Breast epithelium (tissue), 3 donors: ENCODE measurements around the gene LDB1.

Experiments
- CTCF ChIP-seq, 3 donors: fragments of 450-650 bp; IDR thresholded peaks; one replicate each; pipeline ENCODE4 v1.5.1; 2016 to 2017; ENCODE audit warnings: antibody characterized with exemption in 3 of 3, mild to moderate bottlenecking in 3 of 3, moderate library complexity in 3 of 3
- POLR2A ChIP-seq: fragments of 450-650 bp; IDR thresholded peaks from one replicate; pipeline ENCODE4 v1.6.1; 2016; ENCODE audit warnings: antibody characterized with exemption, mild to moderate bottlenecking, moderate library complexity
- POLR2AphosphoS5 ChIP-seq, 3 donors: sonication (generic); formaldehyde crosslinking; IDR thresholded peaks; one replicate each; pipeline ENCODE4 v1.6.1; 2017; ENCODE audit warnings: antibody characterized with exemption in 3 of 3

DNA sequence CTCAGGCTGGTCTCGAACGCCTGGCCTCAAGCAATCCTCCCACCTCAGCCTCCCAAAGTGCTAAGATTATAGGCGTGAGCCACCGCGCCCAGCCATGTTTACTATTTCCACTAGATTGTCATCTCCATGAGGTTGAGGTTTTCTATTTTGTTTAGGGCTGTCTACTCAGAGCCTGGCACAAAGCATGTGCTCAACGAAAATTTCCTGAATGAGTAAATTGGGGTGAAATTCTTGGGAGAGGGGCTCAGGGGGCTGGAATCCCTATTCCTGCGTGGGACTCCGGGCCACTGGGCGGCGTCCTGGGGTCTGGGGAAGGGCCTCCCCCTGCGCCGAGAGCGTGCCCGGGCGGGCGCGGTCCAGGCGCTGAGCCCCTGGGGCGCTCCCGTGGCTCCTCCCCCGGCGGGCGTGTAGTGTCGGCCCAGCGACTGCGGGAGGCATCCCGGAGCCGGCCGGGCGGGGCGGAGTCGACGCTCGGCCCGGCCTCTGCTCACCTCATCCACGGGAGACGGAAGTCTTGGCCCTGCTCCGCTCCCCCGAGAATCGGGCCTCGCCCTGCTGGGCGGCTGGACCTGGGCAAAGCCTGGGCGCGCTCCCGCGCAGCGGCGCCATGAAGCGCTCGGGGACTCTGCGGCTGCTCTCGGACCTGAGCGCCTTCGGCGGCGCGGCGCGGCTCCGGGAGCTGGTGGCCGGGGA, 55.2 kb downstream of the LDB1 start, which contains the start of gene HPS6:
- TF ChIP-seq CTCF (IDR thresholded peaks at IDR 0.05): no peak
- peak; percentile 26 for TF ChIP-seq POLR2A
- peak in 2 of 3 donors; percentile 51 to 55 for TF ChIP-seq POLR2AphosphoS5 (IDR thresholded peaks at IDR 0.05)
